GM12864 (cell line): ENCODE data around the gene ZDHHC15.
"Not testable (repeated sequence)": the region's sequence is repeated elsewhere in the genome, so short reads cannot be mapped to it uniquely, and the experiment has no call there.

Experiments
- DNase-seq: peaks from one replicate; pipeline ENCODE4 v3.0.0-alpha.2; 2011; ENCODE audit warnings: low read depth
- H3K4me3 ChIP-seq: 2 replicates; pipeline ENCODE4 v1.5.1; 2011; ENCODE audit warnings: mild to moderate bottlenecking, low read depth, low read length, control low read depth
- TF ChIP-seq, protein P1 (sequence below): IDR thresholded peaks from 2 replicates; pipeline ENCODE4 v1.5.1; 2011; ENCODE audit warnings: low read depth, mild to moderate bottlenecking, moderate library complexity, low read length, control low read depth, inconsistent platforms; ENCODE audit errors: missing control alignments

The ZDHHC15 gene, protein sequence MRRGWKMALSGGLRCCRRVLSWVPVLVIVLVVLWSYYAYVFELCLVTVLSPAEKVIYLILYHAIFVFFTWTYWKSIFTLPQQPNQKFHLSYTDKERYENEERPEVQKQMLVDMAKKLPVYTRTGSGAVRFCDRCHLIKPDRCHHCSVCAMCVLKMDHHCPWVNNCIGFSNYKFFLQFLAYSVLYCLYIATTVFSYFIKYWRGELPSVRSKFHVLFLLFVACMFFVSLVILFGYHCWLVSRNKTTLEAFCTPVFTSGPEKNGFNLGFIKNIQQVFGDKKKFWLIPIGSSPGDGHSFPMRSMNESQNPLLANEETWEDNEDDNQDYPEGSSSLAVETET

DNA sequence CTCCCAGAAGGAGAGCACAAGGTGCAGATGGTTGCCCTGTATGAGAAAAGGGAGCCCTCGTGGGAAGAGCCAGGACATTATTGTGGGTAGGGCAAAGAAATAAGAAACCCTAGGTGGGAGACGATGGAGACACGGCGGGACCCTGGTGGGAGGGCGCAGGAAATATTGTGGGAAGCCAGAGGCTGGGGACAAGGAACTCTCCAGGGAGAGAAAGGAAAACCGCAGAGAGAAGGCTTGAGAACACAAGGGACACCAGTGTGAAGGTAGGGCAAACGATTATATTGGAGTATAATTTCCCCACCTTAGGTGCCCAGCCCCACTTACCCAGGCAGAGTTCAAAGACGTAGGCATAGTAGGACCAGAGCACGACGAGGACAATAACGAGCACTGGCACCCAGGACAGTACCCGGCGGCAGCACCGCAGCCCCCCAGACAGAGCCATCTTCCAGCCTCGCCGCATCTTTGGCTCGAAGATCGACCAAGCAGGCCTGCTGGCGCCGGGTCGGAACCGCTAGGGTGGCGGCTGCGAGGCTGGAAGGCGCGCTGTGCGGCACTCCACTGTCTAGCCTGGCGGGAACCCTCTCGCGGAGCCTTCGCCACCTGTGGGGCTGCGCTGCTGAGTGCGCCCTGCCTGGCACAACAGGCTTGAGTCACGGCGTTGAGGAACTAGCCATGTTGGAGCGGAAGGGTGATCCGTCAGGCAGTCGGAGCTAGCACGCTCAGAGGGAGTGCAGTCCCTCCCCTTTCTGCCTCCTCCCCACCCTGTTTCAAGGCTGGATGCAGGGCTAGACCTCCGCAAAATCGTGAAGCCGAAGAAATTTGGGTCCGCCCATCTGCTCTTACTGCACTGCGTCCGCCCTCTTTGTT lies at the start of gene ZDHHC15:
ZDHHC15 (minus strand) TSS at position 473 of the 867 bp plus-strand sequence; CDS start at position 460, 13 bp downstream.
- H3K4me3 ChIP-seq = 0 out of 2 replicates have a peak within 1 kb of the TSS, but pooled peaks have one; percentile 19
- TF ChIP-seq, protein P1, sequence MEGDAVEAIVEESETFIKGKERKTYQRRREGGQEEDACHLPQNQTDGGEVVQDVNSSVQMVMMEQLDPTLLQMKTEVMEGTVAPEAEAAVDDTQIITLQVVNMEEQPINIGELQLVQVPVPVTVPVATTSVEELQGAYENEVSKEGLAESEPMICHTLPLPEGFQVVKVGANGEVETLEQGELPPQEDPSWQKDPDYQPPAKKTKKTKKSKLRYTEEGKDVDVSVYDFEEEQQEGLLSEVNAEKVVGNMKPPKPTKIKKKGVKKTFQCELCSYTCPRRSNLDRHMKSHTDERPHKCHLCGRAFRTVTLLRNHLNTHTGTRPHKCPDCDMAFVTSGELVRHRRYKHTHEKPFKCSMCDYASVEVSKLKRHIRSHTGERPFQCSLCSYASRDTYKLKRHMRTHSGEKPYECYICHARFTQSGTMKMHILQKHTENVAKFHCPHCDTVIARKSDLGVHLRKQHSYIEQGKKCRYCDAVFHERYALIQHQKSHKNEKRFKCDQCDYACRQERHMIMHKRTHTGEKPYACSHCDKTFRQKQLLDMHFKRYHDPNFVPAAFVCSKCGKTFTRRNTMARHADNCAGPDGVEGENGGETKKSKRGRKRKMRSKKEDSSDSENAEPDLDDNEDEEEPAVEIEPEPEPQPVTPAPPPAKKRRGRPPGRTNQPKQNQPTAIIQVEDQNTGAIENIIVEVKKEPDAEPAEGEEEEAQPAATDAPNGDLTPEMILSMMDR = no peak
- no peak for DNase-seq

DNA sequence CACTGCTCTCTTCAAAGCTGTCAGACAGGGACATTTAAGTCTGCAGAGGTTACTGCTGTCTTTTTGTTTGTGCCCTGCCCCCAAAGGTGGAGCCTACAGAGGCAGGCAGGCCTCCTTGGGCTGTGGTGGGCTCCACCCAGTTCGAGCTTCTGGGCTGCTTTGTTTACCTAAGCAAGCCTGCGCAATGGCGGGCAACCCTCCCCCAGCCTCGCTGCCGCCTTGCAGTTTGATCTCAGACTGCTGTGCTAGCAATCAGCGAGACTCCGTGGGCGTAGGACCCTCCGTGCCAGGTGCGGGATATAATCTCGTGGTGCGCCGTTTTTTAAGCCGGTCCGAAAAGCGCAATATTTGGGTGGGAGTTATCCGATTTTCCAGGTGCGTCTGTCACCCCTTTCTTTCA lies 37.7 kb upstream of the ZDHHC15 start:
- H3K4me3 ChIP-seq, DNase-seq: not testable (repeated sequence)

DNA sequence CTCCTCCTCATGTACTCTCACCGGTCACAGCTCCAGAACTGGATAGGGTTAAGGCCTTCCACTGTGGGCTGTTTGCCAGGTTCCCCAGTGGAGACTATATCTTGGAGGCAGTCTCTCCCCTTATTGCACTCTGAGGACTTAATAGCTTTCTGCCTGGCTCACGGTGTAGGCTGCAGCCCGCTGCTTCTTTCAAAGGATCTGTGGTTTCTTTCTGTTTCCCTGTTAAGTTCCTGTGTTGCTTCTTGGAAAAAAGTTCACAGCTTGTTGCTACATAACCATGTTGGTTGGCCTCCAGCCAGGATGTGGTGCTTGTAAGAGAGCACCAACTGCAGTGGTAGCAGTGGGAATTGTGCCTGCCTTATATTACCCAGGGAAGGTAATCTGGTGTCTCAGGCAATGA lies 24.9 kb upstream of the ZDHHC15 start:
- no peak overlapping the region for H3K4me3 ChIP-seq
- no peak for DNase-seq
- TF ChIP-seq, protein P1 = no peak

DNA sequence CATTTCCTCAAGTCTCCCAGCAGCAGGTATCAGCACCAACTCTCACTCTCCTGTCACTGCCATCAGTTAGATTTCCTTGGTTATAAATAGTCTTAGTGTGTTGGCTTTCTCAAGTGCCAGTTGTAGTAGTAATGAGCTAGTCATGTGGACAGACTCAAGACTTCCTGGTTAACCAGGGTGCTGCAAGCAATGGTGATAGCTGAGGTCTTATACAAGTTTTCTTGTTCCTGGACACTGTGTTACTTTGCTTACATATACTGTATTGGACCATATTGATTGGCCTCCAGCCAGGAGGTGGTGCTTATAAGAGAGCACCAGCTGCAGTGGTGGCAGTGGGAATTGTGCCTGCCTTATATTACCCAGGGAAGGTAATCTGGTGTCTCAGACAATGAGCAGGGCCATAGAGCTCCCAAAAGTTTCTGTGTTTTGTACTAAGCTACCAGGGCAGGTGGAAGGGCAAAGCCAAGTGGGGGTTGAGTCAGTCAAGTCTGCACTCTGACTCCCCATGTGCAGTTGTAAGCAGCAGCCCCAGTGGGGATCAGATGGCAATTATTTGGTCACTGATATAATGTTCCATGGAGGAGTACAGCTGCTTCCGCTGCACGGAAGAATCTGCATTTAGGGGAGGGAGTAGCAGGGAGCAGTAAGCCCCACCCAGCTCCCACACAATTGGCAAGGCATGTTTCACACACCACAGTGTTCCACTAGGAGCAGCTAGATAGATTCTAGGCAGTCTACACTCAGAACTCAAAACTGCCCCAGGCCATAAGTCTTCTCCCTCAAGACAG lies 24.1 kb upstream of the ZDHHC15 start:
- DNase-seq = no peak
- TF ChIP-seq, protein P1 = no peak
- H3K4me3 ChIP-seq = no peak overlapping the region

DNA sequence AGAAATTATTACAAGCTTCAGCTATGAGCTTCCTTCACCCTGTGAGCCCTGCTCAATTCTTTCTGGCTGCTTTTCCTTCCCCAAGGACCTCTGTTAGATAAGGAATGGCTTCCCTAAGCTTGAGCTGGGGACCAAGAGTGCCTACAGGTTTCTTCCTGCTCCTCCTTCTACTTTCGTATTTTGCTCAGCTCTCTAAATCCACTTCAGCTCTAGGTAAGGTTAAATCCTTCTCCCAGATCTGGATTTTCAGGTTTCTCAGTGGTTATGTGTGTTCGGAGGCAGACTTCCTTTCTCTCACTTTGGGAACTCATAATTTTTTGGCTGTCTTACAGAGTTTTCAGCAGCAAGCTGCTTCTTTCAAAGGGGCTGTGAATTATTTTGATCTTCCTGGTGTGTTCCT lies 21.9 kb upstream of the ZDHHC15 start:
- DNase-seq = no peak
- TF ChIP-seq, protein P1 = no peak
- H3K4me3 ChIP-seq = no peak overlapping the region

DNA sequence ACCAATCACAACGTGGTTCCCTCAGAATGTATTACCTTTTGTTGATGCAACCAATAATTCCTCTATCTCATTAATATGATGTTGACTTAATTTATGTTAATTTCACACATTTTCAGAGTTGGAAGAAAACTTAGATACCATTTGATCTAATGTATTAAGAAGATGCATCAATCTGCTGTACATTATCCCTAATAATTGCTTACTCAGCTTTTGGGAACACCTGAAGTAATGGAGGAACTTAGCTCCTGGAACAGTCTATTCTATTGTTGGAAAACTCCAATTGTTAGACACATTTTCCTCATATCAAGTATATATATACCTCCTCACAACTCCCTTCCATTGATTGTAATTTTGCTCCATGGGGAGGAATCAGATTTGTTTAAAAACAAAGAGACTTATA lies 38.9 kb downstream of the ZDHHC15 start:
- DNase-seq = no peak
- no peak overlapping the region for H3K4me3 ChIP-seq
- TF ChIP-seq, protein P1 = no peak

DNA sequence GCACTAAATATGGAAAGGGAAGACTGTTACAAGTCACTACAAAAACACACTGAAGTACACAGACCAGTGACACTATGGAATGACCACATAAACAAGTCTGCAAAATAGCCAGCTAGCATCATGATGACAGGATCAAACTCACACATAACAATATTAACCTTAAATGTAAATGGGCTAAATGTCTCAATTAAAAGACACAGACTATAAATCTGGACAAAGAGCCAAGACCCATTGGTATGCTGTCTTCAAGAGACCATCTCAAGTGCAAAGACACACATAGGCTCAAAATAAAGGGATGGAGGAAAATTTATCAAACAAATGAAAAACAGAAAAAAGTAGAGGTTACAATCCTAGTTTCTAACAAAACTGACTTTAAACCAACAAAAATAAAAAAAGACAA lies 61.1 kb downstream of the ZDHHC15 start:
- not testable (repeated sequence) for DNase-seq, H3K4me3 ChIP-seq
